Measurements from ENCODE around the gene IRAK2.

DNA sequence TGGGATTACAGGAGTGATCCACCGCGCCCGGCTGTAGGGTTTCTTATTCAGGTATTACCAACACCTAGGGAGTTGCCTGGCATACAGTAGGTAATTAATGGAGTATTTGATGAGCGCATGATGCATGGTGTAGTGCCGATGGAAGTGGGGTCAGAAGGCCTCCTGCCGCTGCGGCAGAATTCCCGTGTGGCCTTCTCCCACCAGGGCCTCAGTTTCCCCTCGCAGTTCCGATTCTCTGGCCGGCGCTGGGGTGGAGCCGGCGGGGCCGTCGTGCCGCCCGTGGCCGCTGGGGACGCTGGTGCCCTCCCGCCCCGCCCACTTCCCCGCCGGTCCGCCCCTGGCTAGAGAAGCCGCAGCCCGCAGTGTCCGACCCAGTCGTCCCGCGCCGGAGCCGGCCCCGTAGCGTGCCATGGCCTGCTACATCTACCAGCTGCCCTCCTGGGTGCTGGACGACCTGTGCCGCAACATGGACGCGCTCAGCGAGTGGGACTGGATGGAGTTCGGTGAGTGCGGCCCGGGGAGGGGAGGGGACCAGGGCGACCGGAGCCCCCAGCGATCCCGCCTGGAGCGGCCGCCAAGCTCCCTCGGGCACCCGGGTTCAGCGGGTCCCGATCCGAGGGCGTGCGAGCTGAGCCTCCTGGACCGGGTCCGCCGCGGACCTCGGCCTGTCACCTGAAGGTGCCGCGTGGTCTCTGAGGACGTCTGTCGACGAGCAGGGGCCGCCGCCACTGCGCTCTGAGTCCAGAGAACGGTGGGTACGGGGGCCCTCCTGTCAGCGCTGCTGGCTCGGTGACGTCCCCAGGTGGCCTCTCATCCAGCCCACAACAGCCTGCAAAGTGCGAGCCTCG lies at the start of gene IRAK2:
- TF ChIP-seq, protein P1, sequence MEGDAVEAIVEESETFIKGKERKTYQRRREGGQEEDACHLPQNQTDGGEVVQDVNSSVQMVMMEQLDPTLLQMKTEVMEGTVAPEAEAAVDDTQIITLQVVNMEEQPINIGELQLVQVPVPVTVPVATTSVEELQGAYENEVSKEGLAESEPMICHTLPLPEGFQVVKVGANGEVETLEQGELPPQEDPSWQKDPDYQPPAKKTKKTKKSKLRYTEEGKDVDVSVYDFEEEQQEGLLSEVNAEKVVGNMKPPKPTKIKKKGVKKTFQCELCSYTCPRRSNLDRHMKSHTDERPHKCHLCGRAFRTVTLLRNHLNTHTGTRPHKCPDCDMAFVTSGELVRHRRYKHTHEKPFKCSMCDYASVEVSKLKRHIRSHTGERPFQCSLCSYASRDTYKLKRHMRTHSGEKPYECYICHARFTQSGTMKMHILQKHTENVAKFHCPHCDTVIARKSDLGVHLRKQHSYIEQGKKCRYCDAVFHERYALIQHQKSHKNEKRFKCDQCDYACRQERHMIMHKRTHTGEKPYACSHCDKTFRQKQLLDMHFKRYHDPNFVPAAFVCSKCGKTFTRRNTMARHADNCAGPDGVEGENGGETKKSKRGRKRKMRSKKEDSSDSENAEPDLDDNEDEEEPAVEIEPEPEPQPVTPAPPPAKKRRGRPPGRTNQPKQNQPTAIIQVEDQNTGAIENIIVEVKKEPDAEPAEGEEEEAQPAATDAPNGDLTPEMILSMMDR (IDR thresholded peaks at IDR 0.05; ENCODE audit: borderline replicate concordance, extremely low read depth, low read length, poor library complexity, severe bottlenecking) = no peak
- no peak for TF ChIP-seq EZH2 (IDR thresholded peaks at IDR 0.05; ENCODE audit: borderline replicate concordance, low read depth, low read length, severe bottlenecking)

Measured in DND-41 (cell line).